Heart right ventricle (tissue), 16 donors: Measurements from ENCODE around the gene DTNBP1. TPM values are rescaled to one million over a fixed set of nuclear protein-coding genes. Genes with fewer than 3 reads are reported as not detected.
A peak's percentile ranks its signal among the peaks of the same experiment; 100 is the strongest.

Experiments used
- ATAC-seq, 8 donors: fragments of 200-7000 bp; cut with Tn5 transposase; one replicate each; pipeline ENCODE4 v1.9.1; 2020; ENCODE audit warnings: mild to moderate bottlenecking in 8 of 8, moderate library complexity in 8 of 8, moderate number of reproducible peaks in 1 of 8
- DNase-seq, 2 donors: peaks; one replicate each; pipeline ENCODE4 v3.0.0-alpha.2; 2020
- H3K27ac ChIP-seq, 10 donors: fragments of 200-600 bp; sonication (generic) in 2 of 10; one replicate each; pipeline versions ENCODE4 v1.5.0 to v1.8.0; 2020 to 2022; ENCODE audit warnings: mild to moderate bottlenecking in 3 of 10
- H3K27me3 ChIP-seq, 7 donors: fragments of 200-600 bp; one replicate each; pipeline ENCODE4 v1.8.0; 2021 to 2022; ENCODE audit warnings: mild to moderate bottlenecking in 2 of 7
- H3K36me3 ChIP-seq, 9 donors: fragments of 200-600 bp; sonication (generic) in 1 of 9; one replicate each; pipeline versions ENCODE4 v1.5.0 to v1.8.0; 2020 to 2022; ENCODE audit warnings: mild to moderate bottlenecking in 2 of 9
- H3K4me1 ChIP-seq, 9 donors: fragments of 200-600 bp; sonication (generic) in 1 of 9; one replicate each; pipeline versions ENCODE4 v1.5.0 to v1.8.0; 2020 to 2022; ENCODE audit warnings: mild to moderate bottlenecking in 4 of 9
- H3K4me3 ChIP-seq, 10 donors: fragments of 200-600 bp; sonication (generic) in 2 of 10; one replicate each; pipeline versions ENCODE4 v1.5.0 to v1.8.0; 2020 to 2022; ENCODE audit warnings: mild to moderate bottlenecking in 7 of 10, moderate library complexity in 2 of 10
- H3K9me3 ChIP-seq, 11 donors: fragments of 200-600 bp in 10 of 11; sonication (generic) in 2 of 11; one replicate each; pipeline versions ENCODE4 v1.5.0 to v1.8.0; 2013 to 2022; ENCODE audit warnings: mild to moderate bottlenecking in 2 of 11, control low read depth in 1 of 11, moderate library complexity in 1 of 11
- CTCF ChIP-seq, 9 donors: fragments of 200-600 bp; sonication (generic) in 2 of 9; IDR thresholded peaks; one replicate each; pipeline versions ENCODE4 v1.5.0 to v1.8.0; 2021 to 2022; ENCODE audit warnings: antibody characterized with exemption in 9 of 9, mild to moderate bottlenecking in 5 of 9, moderate library complexity in 1 of 9
- WGBS, 2 donors: extraction: QIAGEN DNeasy Blood & Tissue Kit; methylation state at CpG; one replicate each; pipeline ENCODE4 v1.1.7; 2013; ENCODE audit warnings: inconsistent platforms in 1 of 2; 5-methylcytosine and 5-hydroxymethylcytosine counted together
- intact Hi-C, 10 donors: fragments of 100-400 bp; cut with DNase I; formaldehyde crosslinking; loops; one replicate each; pipeline versions ENCODE4 v1.11.1 to v1.14.2; 2022
- polyA plus RNA-seq, 2 donors: library from polyadenylated mRNA; stranded (reverse); fragments of 200-250 nt; gene quantifications; one replicate each; pipeline ENCODE4 v1.2.3, GENCODE V29; 2013
- total RNA-seq, 10 donors: library from RNA; stranded (reverse); fragmentation: NEBNext Ultra II Directional in 3 of 10; extraction: Animal tissue kit (Norgen Biotek cat#: 25700) in 3 of 10; gene quantifications; one replicate each; pipeline versions ENCODE4 v1.2.1 to v1.2.4, GENCODE V29; 2021 to 2023
- donor health status: Arrhythmogenic right ventricular cardiomyopathy.
- donor health status: ischemic (EF 13 %, LVEDD 7.1; RV severe dilation, severe dysfunction).
- donor health status: healthy with polysubstance abuse.
- donor health status: DM: no; HTN: yes; CAD: no.
- donor health status: DM: no; HTN: no; CAD: no.
- donor health status: ischemic (EF 25% LVEDD 6.9; RV normal size, moderate dysfunction).
- donor health status: ischemic (EF 25% LVEDD 5.7; RV mildly dilated, moderate dysfunction).
- donor health status: healthy.
- donor health status: DM: yes; HTN: yes; CAD: no.
- donor health status: Ischemic cardiomyopathy.
- donor health status: ischemic (EF 35%, LVEDD 5.7; RV mildly dilated, moderate dysfunction).
- donor health status: nonischemic (EF 11% LVEDD 7.7; RV severe dilation, severe dysfunction).
- donor health status: DM: yes; HTN: yes; CAD: no.
- donor health status: PGD.
- donor health status: ischemic (EF 29% LVEDD 5.4; RV normal size, mild dysfunction).
- donor health status: nonischemic (EF 23%, LVEDD 6.1; RV moderate dilation, normal function).

DTNBP1 gene
- total and polyA plus RNA-seq, 12 donors = 5.0 to 27.5 (median 18.4) TPM

GRCh38 chr6:15620611-15621010 lies 42.2 kb downstream of the DTNBP1 start:
- whole genome bisulfite sequencing, 2 donors = 52 to 55% methylated on average over 4 of the region's 4 CpGs
- peaks cover 0 to 7% (median 0%) of the 10 kb centered on the region in 9 donors for H3K36me3 ChIP-seq
- H3K4me3 ChIP-seq = no peak overlapping the region
- H3K4me1 ChIP-seq = peaks cover 0 to 49% (median 38%) of the 10 kb centered on the region in 9 donors
- TF ChIP-seq CTCF (IDR thresholded peaks at IDR 0.05) = no peak
- peak overlapping the region in 7 of 10 donors; percentile 61 to 80 (median 75) for H3K27ac ChIP-seq
- ATAC-seq (no peak), DNase-seq (no peak)
- H3K27me3 ChIP-seq = no peaks in the 10 kb centered on the region
- intact Hi-C loops = loop anchor here in 9 of 10 donors (1.0 to 10.0 kb wide), 19 partner anchors 103 to 1706 kb away; partner anchors contain the start of gene JARID2 (in 2 of the 9)
- no peaks in the 10 kb centered on the region for H3K9me3 ChIP-seq

GRCh38 chr6:15619330-15619729 lies 43.5 kb downstream of the DTNBP1 start:
- H3K36me3 ChIP-seq = peaks cover 0 to 9% (median 0%) of the 10 kb centered on the region in 9 donors
- no peak overlapping the region for H3K4me3 ChIP-seq
- H3K4me1 ChIP-seq = peaks cover 0 to 49% (median 38%) of the 10 kb centered on the region in 9 donors
- 98 to 100% methylated on average over 1 of the region's 1 CpG for WGBS, 2 donors
- no peaks in the 10 kb centered on the region for H3K27me3 ChIP-seq
- no peaks in the 10 kb centered on the region for H3K9me3 ChIP-seq
- TF ChIP-seq CTCF (IDR thresholded peaks at IDR 0.05) = no peak
- ATAC-seq (no peak), DNase-seq (no peak)
- intact Hi-C loops = loop anchor here in 2 of 10 donors (5.0 to 10.0 kb wide), 3 partner anchors 112 to 1405 kb away; no protein-coding TSS in a partner anchor
- no peak overlapping the region for H3K27ac ChIP-seq

GRCh38 chr6:15618685-15619084 lies 44.1 kb downstream of the DTNBP1 start:
- intact Hi-C loops = loop anchor here in 2 of 10 donors (5.0 to 10.0 kb wide), 3 partner anchors 111 to 1404 kb away; no protein-coding TSS in a partner anchor
- TF ChIP-seq CTCF (IDR thresholded peaks at IDR 0.05) = no peak
- H3K36me3 ChIP-seq = peaks cover 0 to 15% (median 0%) of the 10 kb centered on the region in 9 donors
- H3K4me3 ChIP-seq = no peak overlapping the region
- H3K27ac ChIP-seq = no peak overlapping the region
- DNase-seq (no peak), ATAC-seq (no peak)
- no peaks in the 10 kb centered on the region for H3K9me3 ChIP-seq
- peaks cover 0 to 47% (median 35%) of the 10 kb centered on the region in 9 donors for H3K4me1 ChIP-seq
- WGBS, 2 donors = 92 to 96% methylated on average over 6 of the region's 6 CpGs
- no peaks in the 10 kb centered on the region for H3K27me3 ChIP-seq

- intact Hi-C loops = loop anchor here in 2 of 10 donors (5.0 to 10.0 kb wide), 3 partner anchors 109 to 1401 kb away; no protein-coding TSS in a partner anchor
- Histone ChIP-seq H3K4me3 (no peak overlapping the region), H3K4me1 (peaks cover 0 to 39% (median 12%) of the 10 kb centered on the region in 9 donors), H3K9me3 (peaks cover 0 to 5% (median 0%) of the 10 kb centered on the region in 11 donors), H3K27me3 (no peaks in the 10 kb centered on the region), H3K27ac (no peak overlapping the region), H3K36me3 (peaks cover 0 to 23% (median 0%) of the 10 kb centered on the region in 9 donors)
- DNase-seq (no peak), ATAC-seq (peak in 1 of 8 donors; percentile 12)
- no peak for TF ChIP-seq CTCF (IDR thresholded peaks at IDR 0.05)
- WGBS, 2 donors = 79 to 87% methylated on average over 5 of the region's 5 CpGs
Measured at GRCh38 chr6:15616261-15616660, 46.6 kb downstream of the DTNBP1 start.
